Endothelial cell of umbilical vein (primary cell): ENCODE measurements around the gene CPA4.
"Not testable (repeated sequence)": the region's sequence is repeated elsewhere in the genome, so short reads cannot be mapped to it uniquely, and the experiment has no call there.

ENCODE experiments used
- EZH2 ChIP-seq: IDR thresholded peaks from 2 replicates; pipeline ENCODE4 v1.6.1; 2012; ENCODE audit warnings: borderline replicate concordance, low read depth, mild to moderate bottlenecking, moderate library complexity, low read length, inconsistent platforms; ENCODE audit not compliant: severe bottlenecking
- FOS ChIP-seq: IDR thresholded peaks from 2 replicates; pipeline ENCODE4 v1.6.1; 2011; ENCODE audit warnings: mild to moderate bottlenecking, low read length, moderate library complexity, borderline replicate concordance; ENCODE audit not compliant: insufficient read depth
- GATA2 ChIP-seq: IDR thresholded peaks from 2 replicates; pipeline ENCODE4 v1.7.0; 2011; ENCODE audit warnings: low read depth, mild to moderate bottlenecking, moderate library complexity, mixed read lengths, low read length; ENCODE audit not compliant: insufficient read length, insufficient read depth
- JUN ChIP-seq: IDR thresholded peaks from 2 replicates; pipeline ENCODE4 v1.6.1; 2011; ENCODE audit warnings: borderline replicate concordance, low read depth; ENCODE audit not compliant: insufficient read length, insufficient read depth
- POLR2A ChIP-seq: IDR thresholded peaks from 2 replicates; pipeline ENCODE4 v1.6.1; 2012; ENCODE audit warnings: low read depth, mild to moderate bottlenecking, control low read depth, low read length
- POLR2AphosphoS5 ChIP-seq: IDR thresholded peaks from 2 replicates; pipeline ENCODE4 v1.6.1; 2012; ENCODE audit warnings: low read depth, mild to moderate bottlenecking, control low read depth, low read length, moderate library complexity; ENCODE audit not compliant: insufficient read depth
- TF ChIP-seq, protein P1 (sequence below), 2 donors: IDR thresholded peaks; 1 replicate in 1 of 2; 2 replicates in 1 of 2; pipeline ENCODE4 v1.5.1; 2011; ENCODE audit warnings: low read length in 2 of 2, mild to moderate bottlenecking in 2 of 2, moderate library complexity in 2 of 2, control low read depth in 1 of 2, inconsistent platforms in 1 of 2, low read depth in 1 of 2; ENCODE audit not compliant: insufficient read depth in 1 of 2; ENCODE audit errors: extremely low read depth in 1 of 2
- TF ChIP-seq, protein P2 (sequence below): IDR thresholded peaks from 2 replicates; pipeline ENCODE4 v1.6.1; 2011; ENCODE audit not compliant: insufficient read depth, insufficient read length

DNA sequence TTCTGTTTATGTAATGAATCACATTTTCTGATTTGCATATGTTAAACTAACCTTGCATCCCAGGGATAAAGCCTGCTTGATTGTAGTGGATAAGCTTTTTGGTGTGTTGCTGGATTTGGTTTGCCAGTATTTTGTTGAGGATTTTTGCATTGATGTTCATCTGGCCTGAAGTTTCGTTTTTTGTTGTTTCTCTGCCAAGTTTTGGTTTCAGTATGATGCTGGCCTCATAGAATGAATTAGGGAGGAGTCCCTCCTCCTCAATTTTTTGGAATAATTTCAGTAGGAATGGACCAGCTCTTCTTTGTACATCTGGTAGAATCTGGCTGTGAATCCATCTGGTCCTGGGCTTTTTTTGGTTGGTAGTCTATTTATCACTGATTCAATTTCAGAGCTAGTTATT lies 49.5 kb upstream of the CPA4 start:
- not testable (repeated sequence) for TF ChIP-seq GATA2, FOS, POLR2AphosphoS5, JUN, EZH2, POLR2A
- TF ChIP-seq, protein P1, sequence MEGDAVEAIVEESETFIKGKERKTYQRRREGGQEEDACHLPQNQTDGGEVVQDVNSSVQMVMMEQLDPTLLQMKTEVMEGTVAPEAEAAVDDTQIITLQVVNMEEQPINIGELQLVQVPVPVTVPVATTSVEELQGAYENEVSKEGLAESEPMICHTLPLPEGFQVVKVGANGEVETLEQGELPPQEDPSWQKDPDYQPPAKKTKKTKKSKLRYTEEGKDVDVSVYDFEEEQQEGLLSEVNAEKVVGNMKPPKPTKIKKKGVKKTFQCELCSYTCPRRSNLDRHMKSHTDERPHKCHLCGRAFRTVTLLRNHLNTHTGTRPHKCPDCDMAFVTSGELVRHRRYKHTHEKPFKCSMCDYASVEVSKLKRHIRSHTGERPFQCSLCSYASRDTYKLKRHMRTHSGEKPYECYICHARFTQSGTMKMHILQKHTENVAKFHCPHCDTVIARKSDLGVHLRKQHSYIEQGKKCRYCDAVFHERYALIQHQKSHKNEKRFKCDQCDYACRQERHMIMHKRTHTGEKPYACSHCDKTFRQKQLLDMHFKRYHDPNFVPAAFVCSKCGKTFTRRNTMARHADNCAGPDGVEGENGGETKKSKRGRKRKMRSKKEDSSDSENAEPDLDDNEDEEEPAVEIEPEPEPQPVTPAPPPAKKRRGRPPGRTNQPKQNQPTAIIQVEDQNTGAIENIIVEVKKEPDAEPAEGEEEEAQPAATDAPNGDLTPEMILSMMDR (IDR thresholded peaks at IDR 0.05; ENCODE audit: extremely low read depth in 1 of 2, insufficient read depth in 1 of 2, low read depth in 1 of 2, low read length in 2 of 2): not testable (repeated sequence)
- TF ChIP-seq, protein P2, sequence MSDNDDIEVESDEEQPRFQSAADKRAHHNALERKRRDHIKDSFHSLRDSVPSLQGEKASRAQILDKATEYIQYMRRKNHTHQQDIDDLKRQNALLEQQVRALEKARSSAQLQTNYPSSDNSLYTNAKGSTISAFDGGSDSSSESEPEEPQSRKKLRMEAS: not testable (repeated sequence)
